ENCODE results near the gene TCF4.
"Not testable (repeated sequence)": the region's sequence is repeated elsewhere in the genome, so short reads cannot be mapped to it uniquely, and the experiment has no call there.

The TCF4 gene

DNA sequence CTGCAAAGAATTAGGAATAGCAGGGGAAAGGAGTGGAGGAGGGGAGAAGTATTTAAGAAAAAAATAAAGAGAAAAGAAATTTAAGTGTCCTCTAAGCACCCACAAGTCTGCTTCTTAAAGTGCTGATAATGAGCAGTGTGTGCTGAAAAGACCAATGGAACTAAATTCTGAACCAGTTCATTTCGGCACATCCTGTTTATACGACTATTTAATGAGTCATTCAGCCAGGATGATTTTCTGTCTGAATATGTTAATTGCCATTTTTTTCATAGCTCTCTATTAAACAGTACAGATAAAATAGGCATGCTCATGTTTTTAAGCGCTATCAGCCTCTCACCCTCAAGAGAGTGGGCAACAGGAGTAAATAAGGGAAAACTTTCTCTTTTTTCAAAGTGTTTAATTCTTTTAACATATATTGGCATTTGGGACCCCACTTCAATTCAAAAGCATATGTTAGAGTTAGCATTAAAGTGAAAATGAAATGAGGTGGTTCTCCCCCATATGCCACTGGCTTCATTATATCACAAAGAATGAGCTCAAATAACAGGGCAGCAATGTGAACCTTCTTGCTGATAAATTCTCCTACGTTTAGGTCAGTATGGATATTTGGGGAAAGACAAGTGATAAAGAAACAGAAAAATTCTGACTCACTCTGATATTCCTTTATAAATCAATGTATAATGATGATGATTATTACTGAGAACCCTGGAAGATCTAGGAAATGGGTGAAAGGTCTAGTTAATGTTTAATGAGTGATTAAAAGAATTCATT is 87.5 kb downstream of the TCF4 start:
- DNase-seq = no peak

- DNase-seq = no peak
Observed at GRCh38 chr18:55499526-55499925, 88.5 kb downstream of the TCF4 start.

DNA sequence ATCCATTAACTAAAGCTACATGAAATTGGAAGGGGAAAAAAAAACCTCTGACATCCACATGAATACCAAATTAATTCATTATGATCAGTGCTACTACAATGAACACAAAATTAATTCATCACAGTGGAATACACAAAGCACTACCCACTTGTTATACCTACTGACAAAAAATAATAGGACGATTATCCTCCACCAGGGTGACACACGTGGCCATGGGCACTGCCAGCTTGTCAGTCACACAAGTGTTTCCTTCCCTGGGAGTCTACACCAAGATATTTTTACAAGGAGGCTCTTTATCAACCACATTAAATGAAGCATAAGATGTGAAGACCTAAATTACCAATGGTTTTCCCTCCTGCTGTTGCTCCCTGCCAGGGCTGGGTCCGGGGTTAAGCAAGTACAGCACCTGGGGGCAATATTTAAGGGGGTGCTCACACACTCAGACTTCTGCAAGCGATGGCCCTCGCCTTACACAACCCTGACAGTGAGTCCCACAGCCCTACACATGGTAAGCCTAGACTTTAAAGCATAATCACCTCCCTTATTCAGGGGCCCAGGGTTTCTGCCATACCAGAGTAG is 90.1 kb downstream of the TCF4 start:
- no peak for DNase-seq

GRCh38 chr18:55494899-55495298 is 93.1 kb downstream of the TCF4 start:
- no peak for DNase-seq

GRCh38 chr18:55494441-55494840 is 93.6 kb downstream of the TCF4 start:
- no peak for DNase-seq

- DNase-seq = no peak
Observed at GRCh38 chr18:55491616-55492015, 96.4 kb downstream of the TCF4 start.

DNA sequence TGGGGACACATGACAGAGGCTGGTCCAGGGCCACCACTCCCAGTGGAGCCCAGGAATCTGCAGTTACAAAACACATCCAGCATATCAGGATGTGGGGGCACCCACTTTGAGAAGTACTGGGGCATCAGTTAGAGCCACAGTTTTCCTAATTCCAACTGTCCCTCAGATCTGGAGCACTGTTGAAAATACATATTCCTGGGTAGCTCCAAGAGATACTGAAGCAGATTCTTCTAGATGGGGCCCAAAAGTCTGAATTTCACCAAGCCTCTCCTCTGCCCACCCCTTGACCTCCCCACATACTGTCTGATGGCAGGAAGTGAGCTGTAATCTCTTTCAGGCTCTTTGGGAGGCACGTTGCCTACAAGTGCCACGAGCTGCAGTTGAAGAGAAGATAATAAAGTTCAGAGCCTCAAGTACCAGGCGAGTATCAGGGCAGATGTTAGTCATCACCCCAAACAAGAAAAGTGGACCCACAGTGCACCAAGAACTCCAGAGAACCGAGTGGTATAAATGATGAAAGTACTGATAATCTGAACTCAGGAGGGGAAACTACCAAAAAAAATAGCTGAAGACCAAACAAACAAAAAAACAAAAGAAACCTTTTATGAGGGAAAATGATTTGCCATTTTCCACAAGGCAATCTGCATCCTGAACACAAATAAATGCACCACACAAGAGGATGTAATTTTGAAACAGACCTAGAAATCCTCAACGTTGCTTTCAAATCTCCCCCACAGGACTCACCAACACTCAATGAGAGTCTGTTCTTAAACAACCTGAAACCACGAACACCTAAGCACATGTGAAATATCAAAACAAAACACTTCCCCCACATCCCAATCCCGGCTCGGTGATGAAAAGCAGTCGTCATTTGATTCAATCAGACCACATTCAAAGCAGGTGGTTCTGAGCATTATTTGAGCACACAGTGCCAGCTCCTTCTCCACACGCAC is 98.7 kb downstream of the TCF4 start:
- DNase-seq = no peak

- no peak for DNase-seq
Observed at GRCh38 chr18:55488473-55488872, 99.5 kb downstream of the TCF4 start.

DNA sequence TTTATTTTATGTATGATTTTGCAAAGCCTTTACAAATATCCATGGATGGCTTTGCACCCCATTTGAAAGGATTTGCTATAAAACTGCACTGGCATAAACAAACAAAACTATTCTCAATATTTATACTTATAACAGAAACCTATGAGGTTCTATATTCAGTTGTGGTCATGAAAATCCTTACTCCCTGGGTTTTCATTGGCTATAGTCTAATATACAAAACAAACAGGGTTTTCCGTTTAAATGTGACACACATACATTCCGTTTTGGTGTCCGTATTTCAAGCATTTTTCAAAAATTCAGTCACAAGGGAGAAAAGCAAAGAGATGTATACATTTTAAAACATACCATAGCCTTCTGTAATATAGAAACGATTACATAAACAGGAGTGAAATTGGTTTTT is 100.0 kb downstream of the TCF4 start:
- no peak for DNase-seq

DNA sequence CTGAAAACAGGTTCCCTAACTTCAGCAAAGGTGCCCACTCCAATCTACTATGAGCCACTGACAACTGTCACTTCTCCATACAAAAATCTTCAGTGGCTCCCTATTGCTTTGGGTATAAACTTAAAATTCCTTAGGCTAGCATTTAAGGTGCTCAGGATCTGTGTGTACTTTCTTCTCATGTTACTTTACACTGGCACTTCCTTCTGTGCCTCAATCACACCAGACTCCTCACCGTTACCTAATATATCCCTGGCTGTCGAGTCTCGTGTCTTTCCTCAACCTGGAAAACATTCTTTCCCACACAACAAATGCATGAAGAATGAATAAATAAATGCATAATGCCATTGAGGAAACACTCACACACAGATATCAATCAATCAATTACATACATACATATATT is 101.1 kb downstream of the TCF4 start:
- no peak for DNase-seq

GRCh38 chr18:55485666-55486065 is 102.3 kb downstream of the TCF4 start:
- no peak for DNase-seq

DNA sequence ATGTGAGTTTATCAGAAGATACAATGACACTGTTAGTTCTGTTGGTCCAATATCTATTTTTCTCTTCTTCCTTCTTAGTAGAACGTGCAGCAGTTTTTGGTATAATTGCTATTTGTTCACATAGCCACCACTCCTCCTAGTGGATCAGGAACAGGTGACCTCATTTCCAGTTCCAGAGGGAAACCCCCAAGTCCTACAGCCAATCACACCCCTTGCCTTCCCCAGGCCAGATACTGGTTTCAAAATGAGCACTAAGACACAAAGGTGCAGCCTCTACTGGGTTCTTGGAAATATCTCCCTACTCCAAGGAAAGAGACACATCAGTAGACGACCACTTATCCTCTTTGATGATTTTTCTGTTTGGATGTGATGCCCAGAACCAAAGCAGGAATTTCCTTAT is 103.2 kb downstream of the TCF4 start:
- DNase-seq = no peak

DNA sequence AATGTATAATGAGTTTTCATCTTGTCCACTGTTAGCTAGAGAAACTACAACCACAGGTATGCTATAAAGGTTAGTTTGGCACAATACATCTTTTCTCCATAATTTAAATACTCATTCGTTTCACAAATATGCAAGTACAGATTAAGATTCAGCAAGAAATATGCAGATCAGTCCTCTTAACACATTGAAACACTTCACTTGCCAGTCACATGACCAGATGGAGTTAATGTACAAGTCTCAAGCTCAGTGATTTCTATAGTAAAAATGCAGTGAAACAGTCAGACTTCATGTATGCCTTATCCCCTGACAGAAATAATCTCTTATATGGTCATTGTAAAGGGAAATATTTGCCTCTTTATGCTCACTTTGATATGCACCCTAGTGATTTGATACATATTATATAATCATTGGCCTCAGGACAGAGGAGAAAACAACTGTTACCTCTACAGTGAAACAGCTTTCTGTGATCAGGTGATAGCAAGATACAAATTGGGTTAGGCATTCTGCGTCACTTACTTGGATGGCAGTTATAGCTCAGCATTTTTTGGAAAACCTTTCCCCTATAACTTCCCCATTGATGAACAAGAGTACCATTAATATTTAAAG is 104.6 kb downstream of the TCF4 start:
- DNase-seq = no peak

GRCh38 chr18:55479656-55480420 is 108.2 kb downstream of the TCF4 start:
- DNase-seq = no peak

DNA sequence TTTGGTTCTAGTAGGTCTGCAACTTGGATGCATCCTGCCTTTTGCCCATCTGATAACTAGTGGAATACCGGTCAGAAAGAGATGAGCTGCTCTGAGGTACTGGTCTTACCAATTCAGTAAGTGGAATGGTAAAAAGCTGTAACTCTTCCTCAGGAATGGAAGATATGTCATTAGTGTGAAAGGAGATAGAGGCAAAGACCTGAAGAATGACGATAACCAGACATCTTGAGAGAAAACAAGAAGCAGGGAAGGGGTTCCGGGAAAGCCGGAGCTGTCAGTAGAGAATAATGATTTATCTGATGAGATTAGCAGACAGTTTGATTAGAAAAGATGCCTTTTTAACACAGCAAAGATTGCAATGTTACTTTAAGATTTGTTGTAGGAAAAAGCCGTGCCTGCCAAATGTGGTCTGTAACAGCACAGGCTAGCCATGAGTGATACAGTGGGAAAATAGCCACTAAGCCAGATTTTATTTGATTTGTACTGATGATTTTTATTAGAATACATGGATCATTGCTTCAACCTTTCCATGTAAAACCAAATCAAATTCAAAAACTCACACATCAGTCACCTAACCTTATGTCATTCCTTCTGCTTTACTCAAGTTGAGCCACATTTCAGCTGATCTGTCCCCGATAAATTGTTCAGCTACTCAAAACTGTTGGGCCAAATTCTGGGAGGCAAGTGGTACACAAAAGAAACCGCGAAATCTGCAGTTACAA is 110.0 kb downstream of the TCF4 start:
- no peak for DNase-seq

GRCh38 chr18:55477499-55477859 is 110.5 kb downstream of the TCF4 start:
- DNase-seq = no peak

DNA sequence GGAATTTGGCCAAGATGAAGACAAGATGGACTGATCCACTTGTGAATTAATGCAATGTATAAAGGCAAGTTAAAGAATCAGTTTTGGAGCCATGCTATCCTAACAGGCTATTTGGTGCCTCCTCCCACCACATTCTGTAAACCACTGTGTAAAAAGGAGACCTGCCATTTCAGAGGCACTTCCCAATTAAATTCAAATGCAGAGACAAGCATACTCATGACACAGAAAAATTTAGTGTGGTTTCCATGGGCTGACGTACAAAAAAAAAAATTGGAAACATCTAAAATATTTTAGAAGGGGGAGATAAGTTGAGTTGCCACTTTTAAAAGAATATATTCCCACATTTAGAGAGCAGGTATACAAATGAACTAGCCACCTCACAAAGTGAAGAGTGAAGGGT is 112.1 kb downstream of the TCF4 start:
- DNase-seq = no peak

DNA sequence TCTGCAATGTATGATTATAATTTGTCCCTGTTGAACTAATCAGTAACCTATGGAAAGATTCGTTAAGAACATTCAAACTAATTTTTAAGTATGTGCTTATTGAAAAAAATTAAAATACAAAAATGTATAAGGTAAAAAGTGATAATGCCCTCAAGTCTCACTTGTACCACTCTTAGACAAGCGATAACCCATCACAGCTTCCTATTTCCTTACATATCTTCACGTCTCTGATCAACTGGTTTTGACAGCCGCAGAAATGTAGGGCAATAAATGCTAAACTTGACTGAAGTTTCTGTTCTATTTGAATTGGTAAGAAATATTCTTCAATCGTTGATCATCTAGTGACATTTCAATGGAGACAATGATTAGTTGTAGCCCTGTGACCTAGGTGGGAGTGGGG is 112.5 kb downstream of the TCF4 start:
- DNase-seq = no peak

DNA sequence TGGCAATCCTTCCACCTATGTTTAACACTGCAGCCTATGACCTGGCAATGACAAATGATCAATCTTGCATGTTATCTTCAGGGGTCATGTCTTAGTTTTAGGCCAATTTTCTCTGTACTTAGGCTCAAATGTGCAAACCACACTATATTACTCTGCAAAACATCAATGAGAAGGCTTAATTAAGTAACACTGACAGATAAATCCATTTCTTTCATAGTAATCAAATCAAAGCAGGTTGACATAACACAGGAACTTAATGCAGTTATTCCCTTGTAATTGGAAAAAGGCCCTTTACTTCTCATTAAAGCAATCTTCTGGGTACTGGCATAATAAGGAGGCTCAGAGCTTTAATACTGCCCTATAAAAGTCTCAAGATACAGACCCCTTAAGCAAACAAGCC is 114.4 kb downstream of the TCF4 start:
- DNase-seq = no peak

- DNase-seq = no peak
Observed at GRCh38 chr18:55473058-55473457, 114.9 kb downstream of the TCF4 start.

- no peak for DNase-seq
Observed at GRCh38 chr18:55470826-55471225, 117.2 kb downstream of the TCF4 start.

DNA sequence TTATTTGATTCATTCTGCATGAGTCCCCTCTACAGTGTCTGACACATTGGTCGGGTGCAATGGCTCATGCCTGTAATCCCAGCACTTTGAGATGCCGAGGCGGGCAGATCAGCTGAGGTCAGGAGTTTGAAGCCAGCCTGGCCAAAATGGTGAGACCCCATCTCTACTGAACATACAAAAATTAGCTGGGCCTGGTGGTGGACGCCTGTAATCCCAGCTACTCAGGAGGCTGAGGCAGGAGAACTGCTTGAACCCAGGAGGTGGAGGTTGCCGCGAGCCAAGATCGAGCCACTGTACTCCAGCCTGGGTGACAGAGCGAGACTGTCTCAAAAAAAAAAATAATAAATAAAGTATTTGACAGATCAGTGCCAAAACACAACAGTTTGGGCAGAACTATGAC is 118.9 kb downstream of the TCF4 start:
- not testable (repeated sequence) for DNase-seq
